ENCODE results near the gene SGCD.

DNA sequence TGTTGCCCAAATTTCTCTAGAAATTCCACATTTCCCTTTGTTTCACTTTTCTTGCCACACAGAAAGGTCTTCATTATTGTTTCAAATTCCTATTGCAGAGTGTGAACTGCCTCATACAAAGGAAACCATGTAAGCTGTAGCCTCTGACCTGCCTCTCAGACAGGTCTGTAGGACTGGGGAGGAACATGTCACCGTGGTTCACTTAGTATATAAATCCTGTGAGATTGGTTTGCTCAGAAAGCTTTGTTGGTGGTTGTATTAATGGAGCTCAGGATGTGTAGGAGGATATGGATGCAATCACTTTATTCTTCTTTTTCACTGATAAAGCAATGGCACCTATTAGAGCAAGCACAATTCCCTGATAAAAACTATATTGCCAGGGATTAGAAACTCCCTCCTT is 4.2 kb downstream of the SGCD start:
- TF ChIP-seq POLR2AphosphoS5 (IDR thresholded peaks at IDR 0.05; ENCODE audit: borderline replicate concordance, low read depth, low read length) (no peak), EZH2 (IDR thresholded peaks at IDR 0.05) (no peak)
